IMR-90 (cell line): ENCODE measurements around the gene KIRREL1. TPM values are rescaled to one million over a fixed set of nuclear protein-coding genes. Genes with fewer than 3 reads are reported as not detected.
A peak's percentile ranks its signal among the peaks of the same experiment; 100 is the strongest.

Experiments used
- ATAC-seq: fragments of 200-7000 bp; cut with Tn5 transposase; 2 replicates; pipeline ENCODE4 v1.9.1; 2020; ENCODE audit warnings: low read depth, mild to moderate bottlenecking, moderate library complexity
- BruUV-seq: library from RNA; stranded (reverse); fragments of 400-500 nt; replicated peaks from 2 replicates; lab custom pipeline; 2021; lab: Mats Ljungman, UMichigan
- CTCF ChIA-PET: fragments of 300-600 bp; formaldehyde crosslinking; extraction: SDS; loops from one replicate; lab custom pipeline; 2021; ENCODE audit warnings: antibody characterized with exemption; lab: Yijun Ruan, JAX
- POLR2A ChIA-PET: fragments of 300-600 bp; sonication (Branson Sonifier 250); formaldehyde crosslinking; loops from one replicate; lab custom pipeline; 2022; ENCODE audit warnings: antibody characterized with exemption; ENCODE audit not compliant: unreplicated experiment; lab: Charles Lee
- DNase-seq: peaks from one replicate; pipeline ENCODE4 v3.0.0; 2013
- H2AFZ ChIP-seq: replicated peaks from 2 replicates; pipeline ENCODE3; 2013; ENCODE audit warnings: low read length, mild to moderate bottlenecking; ENCODE audit not compliant: poor library complexity
- H2AK5ac ChIP-seq: 2 replicates; pipeline ENCODE4 v1.6.1; 2013; ENCODE audit warnings: low read depth, low read length, inconsistent platforms
- H2AK9ac ChIP-seq: replicated peaks from 2 replicates; pipeline ENCODE3; 2013; ENCODE audit warnings: mild to moderate bottlenecking, low read depth, low read length, moderate library complexity; ENCODE audit not compliant: poor library complexity
- H2BK120ac ChIP-seq: 2 replicates; pipeline ENCODE4 v1.6.1; 2013; ENCODE audit warnings: low read depth, low read length, inconsistent platforms
- H2BK15ac ChIP-seq: 3 replicates; pipeline ENCODE4 v1.6.1; 2013; ENCODE audit warnings: low read depth, low read length, inconsistent platforms
- H2BK20ac ChIP-seq: 2 replicates; pipeline ENCODE4 v1.6.1; 2013; ENCODE audit warnings: low read depth, mild to moderate bottlenecking, inconsistent platforms, low read length, moderate library complexity
- H2BK5ac ChIP-seq: 2 replicates; pipeline ENCODE4 v1.6.1; 2013; ENCODE audit warnings: mild to moderate bottlenecking, low read depth, low read length, inconsistent platforms; ENCODE audit not compliant: poor library complexity, severe bottlenecking
- H3K14ac ChIP-seq: replicated peaks from 2 replicates; pipeline ENCODE4 v1.6.1; 2013; ENCODE audit warnings: low read depth, low read length, inconsistent platforms
- H3K18ac ChIP-seq: 2 replicates; pipeline ENCODE4 v1.6.1; 2013; ENCODE audit warnings: low read depth, low read length, control low read depth
- H3K23ac ChIP-seq: 2 replicates; pipeline ENCODE4 v1.6.1; 2013; ENCODE audit warnings: low read depth, low read length, inconsistent platforms
- H3K27ac ChIP-seq: 2 replicates; pipeline ENCODE4 v1.5.1; 2013; ENCODE audit warnings: mild to moderate bottlenecking, control low read depth, low read length; ENCODE audit not compliant: insufficient read depth
- H3K27me3 ChIP-seq: 2 replicates; pipeline ENCODE4 v1.6.1; 2013; ENCODE audit warnings: low read length; ENCODE audit not compliant: control insufficient read depth, insufficient read depth
- H3K36me3 ChIP-seq: 2 replicates; pipeline ENCODE4 v1.6.1; 2013; ENCODE audit warnings: low read length, mixed read lengths; ENCODE audit not compliant: control insufficient read depth, insufficient read depth
- H3K4ac ChIP-seq: 2 replicates; pipeline ENCODE4 v1.6.1; 2013; ENCODE audit warnings: low read depth, low read length, inconsistent platforms
- H3K4me1 ChIP-seq: 2 replicates; pipeline ENCODE4 v1.6.1; 2013; ENCODE audit warnings: low read length, mixed read lengths; ENCODE audit not compliant: control insufficient read depth, insufficient read depth
- H3K4me2 ChIP-seq: 2 replicates; pipeline ENCODE4 v1.6.1; 2013; ENCODE audit warnings: low read depth, mild to moderate bottlenecking, control low read depth, low read length, moderate library complexity
- H3K4me3 ChIP-seq: 2 replicates; pipeline ENCODE4 v1.5.1; 2013; ENCODE audit warnings: low read depth, mild to moderate bottlenecking, control low read depth, low read length, moderate library complexity; ENCODE audit not compliant: insufficient read depth
- H3K56ac ChIP-seq: 2 replicates; pipeline ENCODE4 v1.6.1; 2013; ENCODE audit warnings: low read length, inconsistent platforms; ENCODE audit not compliant: insufficient read depth; ENCODE audit errors: extremely low read depth
- H3K79me1 ChIP-seq, 2 experiments: 2 replicates each; pipeline ENCODE4 v1.6.1; 2013; ENCODE audit warnings: low read length in 2 of 2, inconsistent platforms in 1 of 2, low read depth in 1 of 2
- H3K9ac ChIP-seq: 2 replicates; pipeline ENCODE4 v1.6.1; 2013; ENCODE audit warnings: low read depth, low read length, control low read depth
- H3K9me1 ChIP-seq: 2 replicates; pipeline ENCODE4 v1.6.1; 2013; ENCODE audit warnings: low read length, inconsistent platforms; ENCODE audit not compliant: insufficient read depth
- H3K9me3 ChIP-seq: 2 replicates; pipeline ENCODE4 v1.6.1; 2013; ENCODE audit warnings: low read length; ENCODE audit not compliant: control insufficient read depth, insufficient read depth
- H4K20me1 ChIP-seq: 2 replicates; pipeline ENCODE4 v1.6.1; 2013; ENCODE audit warnings: low read length, inconsistent platforms; ENCODE audit not compliant: insufficient read depth
- H4K5ac ChIP-seq: 2 replicates; pipeline ENCODE4 v1.6.1; 2013; ENCODE audit warnings: mild to moderate bottlenecking, low read depth, low read length, control low read depth
- H4K8ac ChIP-seq, 2 experiments: 2 replicates each; pipeline ENCODE4 v1.6.1; 2013; ENCODE audit warnings: low read depth in 2 of 2, low read length in 2 of 2, control low read depth in 1 of 2, inconsistent platforms in 1 of 2
- H4K91ac ChIP-seq: 2 replicates; pipeline ENCODE4 v1.6.1; 2013; ENCODE audit warnings: low read depth, low read length, inconsistent platforms; ENCODE audit not compliant: insufficient read depth
- RAD21 ChIP-seq: IDR thresholded peaks from 2 replicates; pipeline ENCODE4 v1.6.1; 2012; ENCODE audit warnings: low read length, improper control_type of control experiment
- dilution Hi-C: fragments of 300-500 bp; cut with HindIII; formaldehyde crosslinking; loops from one replicate; pipeline ENCODE4 v1.14.3; 2018; ENCODE audit warnings: low sequenced_read_pairs; ENCODE audit not compliant: unreplicated experiment
- in situ Hi-C: fragments of 300-500 bp; cut with MboI; formaldehyde crosslinking; loops from 3 replicates; pipeline ENCODE4 v1.14.3; 2019; ENCODE audit warnings: low sequenced_read_pairs, inconsistent platforms, mixed read lengths
- intact Hi-C: fragments of 100-400 bp; cut with micrococcal nuclease; formaldehyde crosslinking; loops from 2 replicates; pipeline ENCODE4 v1.10.0; 2022
- polyA plus RNA-seq, 3 experiments: library from polyadenylated mRNA; depleted of rRNA; stranded (reverse); fragments of >200 nt; gene quantifications; 2 replicates each; pipeline ENCODE4 v1.2.3, GENCODE V29; 2012; ENCODE audit warnings: low replicate concordance in 1 of 3
- total RNA-seq: library from RNA; depleted of rRNA; stranded (reverse); fragments of >200 nt; gene quantifications from 2 replicates; pipeline ENCODE4 v1.2.3, GENCODE V29; 2012

KIRREL1 gene
- total and polyA plus RNA-seq, 2 of the 4 experiments (the other 2 are of a cell fraction) = 58.1 to 64.7 TPM

GRCh38 chr1:158145173-158145719, 151.8 kb downstream of the KIRREL1 start:
- CTCF ChIA-PET = interaction anchor here (0.6 kb wide), 2 partner anchors 21 to 177 kb away, joined by 3 to 11 read pairs; no protein-coding TSS in a partner anchor
- no peak overlapping the region for H2AK9ac ChIP-seq
- H2AK5ac ChIP-seq = no peak overlapping the region
- peaks cover 6% of the 10 kb centered on the region for H3K9me1 ChIP-seq
- H3K9ac ChIP-seq = no peak overlapping the region
- no peak for TF ChIP-seq RAD21
- H3K27me3 ChIP-seq = no peaks in the 10 kb centered on the region
- no peak overlapping the region for H3K56ac ChIP-seq
- in situ Hi-C loops (loop anchor here (25.0 kb wide), 1 partner anchor 783 kb away; no protein-coding TSS in a partner anchor), intact Hi-C loops (no loop called here), dilution Hi-C loops (loop anchor here (25.0 kb wide), 1 partner anchor 183 kb away; no protein-coding TSS in a partner anchor)
- peaks cover 3% of the 10 kb centered on the region for H3K4me1 ChIP-seq
- H4K8ac ChIP-seq = no peak overlapping the region
- no peak overlapping the region for H3K4me3 ChIP-seq
- BruUV-seq = no TSS peak
- H4K20me1 ChIP-seq = no peaks in the 10 kb centered on the region
- H4K5ac ChIP-seq = no peak overlapping the region
- H2BK20ac ChIP-seq = no peak overlapping the region
- ATAC-seq = no peak
- DNase-seq = peak; percentile 57
- no peak overlapping the region for H2BK15ac ChIP-seq
- H2BK5ac ChIP-seq = no peak overlapping the region
- no peak overlapping the region for H2BK120ac ChIP-seq
- no peak overlapping the region for H3K27ac ChIP-seq
- H3K36me3 ChIP-seq = no peaks in the 10 kb centered on the region
- no peaks in the 10 kb centered on the region for H3K79me1 ChIP-seq
- no peak overlapping the region for H4K91ac ChIP-seq
- H3K4me2 ChIP-seq = no peak overlapping the region
- H3K23ac ChIP-seq = no peak overlapping the region
- no peak overlapping the region for H2AFZ ChIP-seq
- POLR2A ChIA-PET = no interaction called here
- no peak overlapping the region for H3K18ac ChIP-seq
- no peak overlapping the region for H3K4ac ChIP-seq
- H3K14ac ChIP-seq = no peak overlapping the region
- H3K9me3 ChIP-seq = no peaks in the 10 kb centered on the region
